ENCODE measurements around the gene EZH1.

The EZH1 gene

DNA sequence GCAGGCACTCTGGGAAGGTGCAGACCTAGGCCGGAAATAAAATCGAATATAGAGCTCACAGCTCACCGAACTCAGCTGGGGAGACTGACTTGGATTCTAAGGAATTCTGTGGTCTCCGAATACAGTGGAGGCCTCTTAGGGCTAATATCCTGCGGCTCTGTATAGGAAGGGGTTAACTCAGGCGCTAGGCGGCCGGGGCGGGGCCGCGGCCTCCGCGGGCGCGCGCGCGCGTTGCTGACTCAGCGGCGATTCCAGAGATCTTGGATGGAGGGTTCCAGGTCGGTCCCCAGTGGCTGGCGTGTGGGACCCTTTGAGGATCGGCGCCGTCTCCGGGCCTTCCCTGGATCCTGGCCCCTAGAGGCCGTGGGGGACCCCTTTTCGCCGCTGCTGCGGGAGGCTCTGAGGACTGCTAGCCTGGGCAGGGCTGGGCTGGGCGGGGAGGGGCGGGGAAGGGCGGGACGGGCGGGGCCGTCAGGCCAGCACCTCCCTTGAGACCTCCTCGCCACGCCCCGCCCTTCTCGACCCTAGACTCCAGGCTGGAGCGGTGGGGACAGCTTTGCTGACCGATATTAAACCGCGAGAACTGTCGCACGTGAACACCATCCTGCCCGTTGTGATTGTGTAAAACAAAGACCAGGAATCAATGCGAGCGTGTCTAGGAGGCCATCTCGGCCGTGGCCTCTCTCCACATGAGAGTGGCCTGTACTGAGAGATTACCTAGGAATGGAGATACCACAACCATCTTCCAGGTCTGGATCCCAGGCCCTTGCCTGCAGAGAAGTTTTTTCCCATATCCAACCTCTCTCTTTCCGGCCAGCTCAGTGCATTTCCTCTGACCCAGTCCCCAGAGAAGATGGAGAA lies 66.7 kb downstream of the EZH1 start:
- peak overlapping the region; percentile 77 to 95 (median 90) for H3K27ac ChIP-seq

DNA sequence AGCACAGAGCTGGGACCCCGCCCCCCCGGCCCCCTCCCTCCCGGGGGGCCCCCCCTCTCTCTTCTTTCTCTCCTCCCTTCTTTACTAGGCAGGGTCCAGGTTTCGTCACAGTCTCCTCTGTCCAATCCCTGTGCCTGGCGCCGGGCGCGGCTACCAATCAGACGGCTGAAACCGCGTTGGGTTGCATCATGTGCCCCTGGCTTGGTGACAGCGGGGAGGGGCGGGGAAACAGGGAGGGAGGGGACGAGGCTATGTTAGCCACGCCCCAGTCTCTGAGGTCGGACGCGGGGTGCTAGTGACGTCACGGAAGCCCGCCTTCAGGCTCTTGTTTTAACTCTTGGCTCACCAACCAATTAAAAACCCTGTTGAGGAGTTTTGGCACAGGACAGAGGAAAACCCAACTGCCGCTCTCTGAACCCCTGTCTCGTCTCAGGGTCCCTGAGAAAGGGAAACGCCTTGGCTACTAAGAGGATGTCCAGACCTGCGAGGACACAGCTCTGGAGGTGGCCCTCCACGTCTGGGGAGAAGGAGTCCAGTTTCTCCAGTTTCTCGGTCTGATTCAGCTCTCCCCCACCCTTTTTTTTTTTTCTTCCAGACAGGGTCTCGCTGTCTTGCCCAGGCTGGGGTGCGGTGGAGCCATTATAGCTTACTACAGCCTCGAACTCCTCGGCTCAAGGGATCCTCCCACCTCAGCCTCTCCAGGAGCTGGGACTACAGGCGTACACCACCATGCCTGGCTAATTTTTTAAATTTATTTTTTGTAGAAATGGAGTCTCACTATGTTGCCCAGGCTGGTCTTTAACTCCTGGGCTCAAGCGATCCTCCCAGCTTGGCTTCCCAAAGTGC lies 67.6 kb downstream of the EZH1 start:
- peak overlapping the region; percentile 80 to 92 (median 86) for H3K9ac ChIP-seq
- peak overlapping the region; percentile 77 to 95 (median 90) for H3K27ac ChIP-seq
- peak overlapping the region; percentile 94 to 100 (median 100) for H3K4me2 ChIP-seq
- peak in 6 of 11 experiments; percentile 7 to 74 (median 39); a peak in 6 of 22 replicates for TF ChIP-seq Cebpa-rat (IDR thresholded peaks at IDR 0.05)
- H3K4me3 ChIP-seq, result peak overlapping the region; percentile 76 to 96 (median 86)
- H3K36me3 ChIP-seq, result peaks cover 3 to 14% (median 12%) of the 10 kb centered on the region in 11 experiments; a peak in 21 of 22 replicates
- H3K27me3 ChIP-seq, result peaks cover 31 to 50% (median 43%) of the 10 kb centered on the region in 11 experiments
- H4K20me1 ChIP-seq, result peaks cover 9 to 37% (median 33%) of the 10 kb centered on the region in 11 experiments; a peak in 19 of 22 replicates
- H3K9me3 ChIP-seq (replicated peaks in 1 of 11), result no peaks in the 10 kb centered on the region
- H3K4me1 ChIP-seq, result peaks cover 63 to 90% (median 81%) of the 10 kb centered on the region in 10 experiments

More for the DNA sequence above, 66.7 kb downstream of the EZH1 start:
- Histone ChIP-seq H3K27me3 (peaks cover 26 to 50% (median 43%) of the 10 kb centered on the region in 11 experiments), H3K9me3 (replicated peaks in 1 of 11) (no peaks in the 10 kb centered on the region), H3K4me2 (peak overlapping the region; percentile 83 to 100 (median 97)), H3K4me1 (peaks cover 68 to 91% (median 82%) of the 10 kb centered on the region in 10 experiments), H3K9ac (peak overlapping the region; percentile 80 to 92 (median 86)), H3K36me3 (peaks cover 0 to 5% (median 3%) of the 10 kb centered on the region in 11 experiments; a peak in 8 of 22 replicates), H4K20me1 (peaks cover 9 to 34% (median 29%) of the 10 kb centered on the region in 11 experiments; a peak in 20 of 22 replicates), H3K4me3 (peak overlapping the region; percentile 52 to 75 (median 64))
- TF ChIP-seq Cebpa-rat (IDR thresholded peaks at IDR 0.05), result no peak

- Histone ChIP-seq H3K4me1 (peaks cover 56 to 85% (median 74%) of the 10 kb centered on the region in 10 experiments), H3K36me3 (peaks cover 10 to 22% (median 19%) of the 10 kb centered on the region in 11 experiments)
Observed at GRCh38 chr17:42676424-42677011, 68.3 kb downstream of the EZH1 start, which contains the start of gene PLEKHH3. PLEKHH3 (minus strand) TSS chr17:42676994; CDS start chr17:42676563, 431 bp downstream.

GRCh38 chr17:42675965-42676423 lies 68.8 kb downstream of the EZH1 start:
- no peaks in the 10 kb centered on the region for H3K9me3 ChIP-seq (replicated peaks in 1 of 11)
- peak overlapping the region in 10 of 11 experiments; percentile 52 to 73 (median 68); a peak in 20 of 22 replicates for H3K27ac ChIP-seq
- TF ChIP-seq Cebpa-rat (IDR thresholded peaks at IDR 0.05), result no peak
- H3K4me3 ChIP-seq, result peak overlapping the region; percentile 76 to 96 (median 86)
- H3K4me2 ChIP-seq, result peak overlapping the region; percentile 94 to 100 (median 99)
- H3K36me3 ChIP-seq, result peaks cover 16 to 27% (median 25%) of the 10 kb centered on the region in 11 experiments
- H3K9ac ChIP-seq, result peak overlapping the region; percentile 74 to 82 (median 80)
- peaks cover 36 to 51% (median 43%) of the 10 kb centered on the region in 11 experiments for H3K27me3 ChIP-seq
- H3K4me1 ChIP-seq, result peaks cover 51 to 80% (median 72%) of the 10 kb centered on the region in 10 experiments
- H4K20me1 ChIP-seq, result peaks cover 20 to 49% (median 43%) of the 10 kb centered on the region in 11 experiments; a peak in 20 of 22 replicates

More at GRCh38 chr17:42676424-42677011, 68.3 kb downstream of the EZH1 start, which contains the start of gene PLEKHH3:
- TF ChIP-seq Cebpa-rat (IDR thresholded peaks at IDR 0.05), result no peak
- Histone ChIP-seq H3K9me3 (replicated peaks in 1 of 11) (no peaks in the 10 kb centered on the region), H4K20me1 (peaks cover 15 to 44% (median 39%) of the 10 kb centered on the region in 11 experiments; a peak in 20 of 22 replicates), H3K27ac (peak within 1 kb of the TSS; percentile 77 to 95 (median 90)), H3K27me3 (peaks cover 35 to 50% (median 43%) of the 10 kb centered on the region in 11 experiments), H3K4me2 (peak within 1 kb of the TSS; percentile 94 to 100 (median 100)), H3K4me3 (peak within 1 kb of the TSS; percentile 76 to 96 (median 86)), H3K9ac (peak within 1 kb of the TSS; percentile 80 to 92 (median 86))

DNA sequence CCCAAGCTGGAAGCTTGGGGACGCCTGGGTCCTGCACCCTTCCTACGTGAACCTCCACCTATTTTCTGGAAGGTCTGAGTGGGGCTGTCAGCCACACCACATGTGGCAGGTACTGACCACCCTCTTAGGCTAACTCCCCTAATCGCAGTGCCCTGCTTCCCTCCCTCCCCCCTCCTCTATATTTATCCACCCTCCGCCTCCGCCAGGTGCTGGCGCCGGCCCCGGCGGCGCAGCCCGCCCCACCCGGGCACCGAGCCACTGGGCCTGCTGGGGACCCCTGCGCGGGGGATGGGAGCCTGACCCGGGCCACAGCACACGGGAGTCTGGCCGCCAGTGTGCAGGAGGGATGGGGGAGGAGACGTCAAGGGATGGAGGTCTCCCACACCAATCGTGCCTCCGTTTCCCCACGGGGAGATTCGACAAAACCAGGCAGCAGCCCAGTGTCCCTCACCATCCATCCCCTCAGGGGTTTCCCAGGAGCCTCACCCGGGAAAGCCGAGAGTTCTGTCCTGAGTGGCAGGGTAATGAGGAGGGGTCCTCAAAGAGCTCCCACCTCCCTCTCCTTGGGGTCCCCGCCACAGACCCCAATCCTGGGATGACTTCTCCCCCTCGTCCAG lies 69.4 kb downstream of the EZH1 start:
- H3K36me3 ChIP-seq, result peaks cover 19 to 31% (median 28%) of the 10 kb centered on the region in 11 experiments
- peak overlapping the region; percentile 74 to 82 (median 80) for H3K9ac ChIP-seq
- H3K27me3 ChIP-seq, result peaks cover 42 to 57% (median 49%) of the 10 kb centered on the region in 11 experiments
- H3K27ac ChIP-seq, result peak overlapping the region in 10 of 11 experiments; percentile 52 to 73 (median 68); a peak in 17 of 22 replicates
- peaks cover 46 to 77% (median 70%) of the 10 kb centered on the region in 10 experiments for H3K4me1 ChIP-seq
- H4K20me1 ChIP-seq, result peaks cover 23 to 55% (median 47%) of the 10 kb centered on the region in 11 experiments; a peak in 20 of 22 replicates
- no peaks in the 10 kb centered on the region for H3K9me3 ChIP-seq (replicated peaks in 1 of 11)
- peak overlapping the region; percentile 76 to 96 (median 86) for H3K4me3 ChIP-seq
- no peak for TF ChIP-seq Cebpa-rat (IDR thresholded peaks at IDR 0.05)
- H3K4me2 ChIP-seq, result peak overlapping the region; percentile 94 to 100 (median 99)

DNA sequence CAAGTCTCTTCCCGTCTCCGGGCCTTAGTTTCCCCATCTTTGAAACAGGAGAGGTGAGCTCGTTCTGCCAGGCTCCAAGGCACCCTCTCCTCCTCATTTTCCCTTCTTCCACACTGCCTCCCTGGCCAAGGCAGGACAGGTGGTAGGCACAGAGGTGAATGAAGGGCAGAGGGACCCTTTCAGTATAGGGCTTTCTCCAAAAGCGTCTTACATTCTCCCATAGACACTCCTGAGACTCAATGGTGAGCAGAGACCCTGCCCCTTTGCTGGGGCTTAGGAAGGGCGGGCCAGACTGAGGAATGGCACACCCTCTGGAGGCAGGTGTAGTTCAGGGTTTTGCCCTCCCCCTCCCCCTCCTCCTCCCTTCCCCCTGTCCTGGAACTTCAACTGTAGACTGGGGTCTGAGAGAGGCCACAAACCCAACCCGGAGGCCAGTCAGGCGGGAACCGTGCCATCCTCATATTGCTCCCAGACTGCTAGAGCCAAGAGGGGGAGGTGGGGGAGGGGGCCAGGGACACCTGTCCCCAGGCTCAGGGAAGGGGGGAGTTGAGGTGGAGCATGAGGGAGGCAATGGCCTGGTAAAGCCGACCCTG lies 70.0 kb downstream of the EZH1 start:
- Histone ChIP-seq H3K27ac (peak overlapping the region in 8 of 11 experiments; percentile 22 to 74 (median 64); a peak in 15 of 22 replicates), H3K27me3 (peaks cover 47 to 63% (median 55%) of the 10 kb centered on the region in 11 experiments), H3K9ac (peak overlapping the region; percentile 74 to 82 (median 80); a peak in 20 of 22 replicates), H3K4me1 (peaks cover 43 to 74% (median 68%) of the 10 kb centered on the region in 10 experiments), H3K4me2 (peak overlapping the region; percentile 94 to 100 (median 99)), H4K20me1 (peaks cover 23 to 61% (median 49%) of the 10 kb centered on the region in 11 experiments; a peak in 20 of 22 replicates), H3K4me3 (peak overlapping the region; percentile 76 to 96 (median 86)), H3K9me3 (replicated peaks in 1 of 11) (no peaks in the 10 kb centered on the region), H3K36me3 (peaks cover 19 to 35% (median 29%) of the 10 kb centered on the region in 11 experiments)
- TF ChIP-seq Cebpa-rat (IDR thresholded peaks at IDR 0.05), result no peak

Measured in BLaER1 treated with 17β-estradiol and CSF1 and Interleukin-3, amounts not matched to agents 10 nM and 100 nM (cell line).